CD4-positive, CD25-positive, alpha-beta regulatory T cell (primary cell): ENCODE data around the gene DOCK7. TPM values are rescaled to one million over a fixed set of nuclear protein-coding genes. Genes with fewer than 3 reads are reported as not detected.
"Not testable (repeated sequence)": the region's sequence is repeated elsewhere in the genome, so short reads cannot be mapped to it uniquely, and the experiment has no call there.

ENCODE experiments used
- ATAC-seq, 2 donors: fragments of 150-1000 bp; cut with Tn5 transposase; one replicate each; pipeline ENCODE4 v1.10.0; 2021; ENCODE audit warnings: low read depth in 2 of 2, moderate number of reproducible peaks in 2 of 2, moderate library complexity in 1 of 2
- DNase-seq, 3 donors: peaks; one replicate each; pipeline versions ENCODE4 v3.0.0 to v3.0.0-alpha.2; 2012 to 2022; ENCODE audit warnings: mixed read lengths in 1 of 3
- H3K27ac ChIP-seq: one replicate; pipeline ENCODE4 v1.7.0; 2013; ENCODE audit warnings: mild to moderate bottlenecking, low read length; ENCODE audit not compliant: insufficient read depth, poor library complexity, severe bottlenecking
- H3K27me3 ChIP-seq: one replicate; pipeline ENCODE4 v1.7.0; 2013; ENCODE audit warnings: low read length; ENCODE audit not compliant: control insufficient read depth, insufficient read depth
- H3K36me3 ChIP-seq: one replicate; pipeline ENCODE4 v1.7.0; 2013; ENCODE audit warnings: mild to moderate bottlenecking, low read length, moderate library complexity; ENCODE audit not compliant: control insufficient read depth, insufficient read depth
- H3K4me1 ChIP-seq: 2 replicates; pipeline ENCODE4 v1.7.0; 2013; ENCODE audit warnings: mild to moderate bottlenecking, low read length; ENCODE audit not compliant: insufficient read depth, control insufficient read depth, poor library complexity, severe bottlenecking
- H3K4me3 ChIP-seq: one replicate; pipeline ENCODE4 v1.7.0; 2013; ENCODE audit warnings: low read depth, mild to moderate bottlenecking, low read length, moderate library complexity
- H3K9me3 ChIP-seq, 2 experiments: 1 replicate in 1 of 2; 2 replicates in 1 of 2; pipeline ENCODE4 v1.7.0; 2013; ENCODE audit warnings: low read length in 2 of 2, mild to moderate bottlenecking in 1 of 2, moderate library complexity in 1 of 2; ENCODE audit not compliant: control insufficient read depth in 2 of 2
- H3K27ac Mint-ChIP-seq, 3 donors: one replicate each; pipeline ENCODE4 v1.8.0; 2020 to 2022; ENCODE audit warnings: mild to moderate bottlenecking in 3 of 3, mixed read lengths in 3 of 3, moderate library complexity in 2 of 3
- H3K27me3 Mint-ChIP-seq: one replicate; pipeline ENCODE4 v1.8.0; 2022; ENCODE audit warnings: mild to moderate bottlenecking, mixed read lengths
- H3K36me3 Mint-ChIP-seq: one replicate; pipeline ENCODE4 v1.8.0; 2020; ENCODE audit warnings: mixed read lengths
- H3K4me1 Mint-ChIP-seq, 4 donors: one replicate each; pipeline ENCODE4 v1.8.0; 2020 to 2022; ENCODE audit warnings: mixed read lengths in 4 of 4, mild to moderate bottlenecking in 1 of 4
- H3K4me3 Mint-ChIP-seq, 4 donors: one replicate each; pipeline ENCODE4 v1.8.0; 2020 to 2022; ENCODE audit warnings: mild to moderate bottlenecking in 4 of 4, mixed read lengths in 4 of 4, moderate library complexity in 3 of 4
- H3K9me3 Mint-ChIP-seq, 7 donors: one replicate each; pipeline ENCODE4 v1.8.0; 2020 to 2022; ENCODE audit warnings: mixed read lengths in 7 of 7, mild to moderate bottlenecking in 3 of 7, moderate library complexity in 2 of 7
- polyA plus RNA-seq, 4 donors: library from polyadenylated mRNA; unstranded; fragments of 300-500 nt; fragmentation: Illumina TruSeq; gene quantifications; one replicate each; pipeline ENCODE4 v1.2.3, GENCODE V29; 2021
- total RNA-seq: library from RNA; stranded (reverse); gene quantifications from one replicate; pipeline ENCODE4 v1.2.3, GENCODE V29; 2022

DOCK7 gene
- total and polyA plus RNA-seq, 5 donors from 2014 or later, result 1.8 to 5.8 (median 2.5) TPM

DNA sequence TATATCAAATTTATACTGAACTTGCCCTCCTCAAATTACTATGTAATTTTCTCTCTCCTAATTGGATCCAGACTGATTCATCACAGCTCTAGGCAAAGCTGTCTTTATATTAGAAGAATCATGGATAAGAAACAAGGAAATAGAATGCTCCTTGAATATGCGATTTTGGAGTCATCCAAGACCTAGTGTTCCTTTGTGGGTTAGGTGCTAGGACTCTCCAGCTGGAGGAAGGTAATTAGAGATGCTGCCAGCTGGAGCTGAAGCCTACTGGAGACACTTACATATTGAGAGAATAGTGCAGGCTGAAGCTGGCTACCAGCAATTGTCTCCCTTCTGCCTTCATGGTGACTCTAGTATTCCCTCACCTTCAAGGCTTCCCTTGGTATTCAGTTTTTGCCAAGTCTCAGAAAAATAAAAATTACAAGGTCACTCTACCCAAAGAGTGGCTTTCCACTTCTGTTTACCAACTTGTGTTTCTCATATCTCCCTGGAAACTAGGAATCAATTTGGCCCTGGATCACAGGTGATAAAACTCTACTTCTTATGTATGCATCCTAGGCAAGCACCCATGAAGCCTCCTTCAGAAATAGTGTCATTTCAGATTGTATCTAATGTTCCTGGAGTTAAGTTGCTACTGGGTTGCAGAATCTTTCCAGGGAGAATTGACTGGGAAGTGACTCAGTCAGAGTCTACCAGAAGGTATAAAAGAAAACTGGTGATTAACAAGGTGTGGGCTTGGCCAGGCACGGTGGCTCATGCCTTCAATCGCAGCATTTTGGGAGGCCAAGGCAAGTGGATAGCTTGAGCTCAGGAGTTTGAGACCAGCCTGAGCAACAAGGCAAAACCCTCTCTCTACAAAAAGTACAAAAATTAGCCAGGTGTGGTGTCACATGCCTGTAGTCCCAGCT, 24.4 kb upstream of the DOCK7 start:
- H3K4me1 ChIP-seq, result no peaks in the 10 kb centered on the region
- Mint-ChIP-seq H3K4me1 (peaks cover 0 to 2% (median 0%) of the 10 kb centered on the region in 4 donors), H3K4me3 (no peak overlapping the region)

DNA sequence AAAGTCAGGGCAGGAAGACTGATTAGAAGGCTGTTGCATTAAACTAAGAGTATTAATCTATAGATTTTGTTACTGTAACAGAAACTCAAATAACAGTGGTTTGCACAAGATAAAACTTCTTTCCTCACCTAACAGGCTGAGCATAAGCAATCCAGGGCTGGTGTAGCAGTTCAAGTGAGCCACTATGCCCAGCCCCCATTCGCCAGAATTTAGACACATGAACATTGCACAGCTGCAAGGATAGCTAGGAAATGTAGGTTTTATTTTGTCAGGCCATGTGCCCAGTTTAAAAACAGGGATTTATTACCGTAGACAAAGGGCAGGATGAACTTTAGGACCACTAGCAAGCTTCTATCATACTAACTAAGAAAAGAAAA, 19.5 kb upstream of the DOCK7 start:
- Mint-ChIP-seq H3K4me1 (peaks cover 0 to 2% (median 0%) of the 10 kb centered on the region in 4 donors), H3K36me3 (no peaks in the 10 kb centered on the region), H3K27ac (no peak overlapping the region), H3K27me3 (no peaks in the 10 kb centered on the region), H3K9me3 (peaks cover 0 to 2% (median 1%) of the 10 kb centered on the region in 7 donors), H3K4me3 (no peak overlapping the region)
- Histone ChIP-seq H3K4me3 (no peak overlapping the region), H3K27ac (no peak overlapping the region), H3K4me1 (no peaks in the 10 kb centered on the region), H3K27me3 (no peaks in the 10 kb centered on the region), H3K36me3 (no peaks in the 10 kb centered on the region), H3K9me3 (no peaks in the 10 kb centered on the region)
- DNase-seq, result no peak
- ATAC-seq, result no peak

More for the DNA sequence above, 24.4 kb upstream of the DOCK7 start:
- Histone ChIP-seq H3K27ac (no peak overlapping the region), H3K27me3 (no peaks in the 10 kb centered on the region), H3K36me3 (no peaks in the 10 kb centered on the region), H3K4me3 (no peak overlapping the region), H3K9me3 (no peaks in the 10 kb centered on the region)
- DNase-seq (no peak), ATAC-seq (no peak)
- no peaks in the 10 kb centered on the region for H3K27me3 Mint-ChIP-seq
- no peaks in the 10 kb centered on the region for H3K36me3 Mint-ChIP-seq
- peaks cover 0 to 2% (median 0%) of the 10 kb centered on the region in 7 donors for H3K9me3 Mint-ChIP-seq
- H3K27ac Mint-ChIP-seq, result no peak overlapping the region

DNA sequence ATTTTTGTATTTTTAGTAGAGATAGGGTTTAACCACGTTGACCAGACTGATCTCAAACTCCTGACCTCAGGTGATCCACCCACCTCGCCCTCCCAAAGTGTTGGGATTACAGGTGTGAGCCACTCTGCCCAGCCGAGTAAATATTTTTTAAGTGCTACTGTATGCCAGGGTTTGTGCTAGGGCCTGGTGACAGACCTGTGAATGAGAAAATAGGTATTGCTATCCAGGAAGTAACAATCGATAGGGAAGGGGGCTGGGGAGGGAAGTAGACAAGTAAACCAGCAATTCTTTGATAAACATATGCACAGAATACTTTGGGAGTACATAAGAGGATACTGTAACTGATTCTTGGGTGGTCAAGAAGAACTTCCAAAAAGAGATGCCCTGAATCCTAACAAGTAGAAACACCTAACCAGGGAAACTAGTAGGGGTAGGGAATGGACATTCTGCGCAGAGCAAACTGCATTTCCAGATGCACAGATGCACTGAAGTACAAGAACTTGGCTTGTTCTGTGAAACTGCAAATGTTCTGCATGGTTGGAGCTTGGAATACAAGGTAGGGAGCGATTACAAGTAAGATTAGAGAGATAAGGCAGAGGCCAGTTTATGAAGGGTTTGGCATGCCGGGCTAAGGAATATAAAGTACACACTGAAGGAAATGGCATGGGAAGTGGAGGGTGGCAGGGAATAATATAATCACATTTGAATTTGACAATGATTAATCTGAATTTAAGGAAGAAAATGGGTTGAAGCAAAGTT, 19.0 kb upstream of the DOCK7 start:
- H3K27ac ChIP-seq, result no peak overlapping the region
- ATAC-seq (no peak), DNase-seq (no peak)
- H3K27ac Mint-ChIP-seq, result no peak overlapping the region
- H3K4me1 ChIP-seq, result no peaks in the 10 kb centered on the region
- H3K4me1 Mint-ChIP-seq, result peaks cover 0 to 2% (median 0%) of the 10 kb centered on the region in 4 donors
- no peaks in the 10 kb centered on the region for H3K36me3 ChIP-seq
- no peaks in the 10 kb centered on the region for H3K9me3 ChIP-seq
- H3K27me3 Mint-ChIP-seq, result no peaks in the 10 kb centered on the region
- no peaks in the 10 kb centered on the region for H3K27me3 ChIP-seq
- H3K4me3 Mint-ChIP-seq, result no peak overlapping the region
- no peaks in the 10 kb centered on the region for H3K36me3 Mint-ChIP-seq
- H3K9me3 Mint-ChIP-seq, result peaks cover 0 to 2% (median 1%) of the 10 kb centered on the region in 7 donors
- no peak overlapping the region for H3K4me3 ChIP-seq

GRCh38 chr1:62698161-62698560, 10.0 kb upstream of the DOCK7 start:
- DNase-seq, H3K27ac Mint-ChIP-seq, H3K4me1 Mint-ChIP-seq, H3K27me3 Mint-ChIP-seq, H3K36me3 Mint-ChIP-seq, H3K27me3 ChIP-seq, H3K4me1 ChIP-seq, H3K27ac ChIP-seq, H3K9me3 Mint-ChIP-seq, H3K36me3 ChIP-seq, ATAC-seq, H3K4me3 ChIP-seq, H3K9me3 ChIP-seq, H3K4me3 Mint-ChIP-seq: not testable (repeated sequence)

DNA sequence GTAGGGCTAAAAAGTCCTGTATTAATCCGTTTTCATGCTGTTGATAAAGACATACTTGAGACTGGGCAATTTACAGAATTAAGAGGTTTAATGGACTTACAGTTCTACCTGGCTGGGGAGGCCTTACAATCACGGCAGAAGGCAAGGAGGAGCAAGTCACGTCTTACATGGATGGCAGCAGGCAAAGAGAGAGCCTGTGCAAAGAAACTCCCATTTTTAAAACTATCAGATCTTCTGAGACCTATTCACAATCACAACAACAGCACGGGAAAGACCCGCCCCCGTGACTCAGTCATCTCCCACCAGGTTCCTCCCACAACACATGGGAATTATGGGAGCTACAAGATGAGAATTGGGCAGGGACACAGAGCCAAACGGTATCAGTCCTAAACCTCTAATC, 6.3 kb upstream of the DOCK7 start:
- DNase-seq, H3K4me1 ChIP-seq, H3K4me3 Mint-ChIP-seq, H3K27me3 Mint-ChIP-seq, ATAC-seq, H3K27ac Mint-ChIP-seq, H3K4me1 Mint-ChIP-seq, H3K9me3 ChIP-seq, H3K27ac ChIP-seq, H3K9me3 Mint-ChIP-seq, H3K27me3 ChIP-seq, H3K36me3 Mint-ChIP-seq, H3K4me3 ChIP-seq, H3K36me3 ChIP-seq: not testable (repeated sequence)

DNA sequence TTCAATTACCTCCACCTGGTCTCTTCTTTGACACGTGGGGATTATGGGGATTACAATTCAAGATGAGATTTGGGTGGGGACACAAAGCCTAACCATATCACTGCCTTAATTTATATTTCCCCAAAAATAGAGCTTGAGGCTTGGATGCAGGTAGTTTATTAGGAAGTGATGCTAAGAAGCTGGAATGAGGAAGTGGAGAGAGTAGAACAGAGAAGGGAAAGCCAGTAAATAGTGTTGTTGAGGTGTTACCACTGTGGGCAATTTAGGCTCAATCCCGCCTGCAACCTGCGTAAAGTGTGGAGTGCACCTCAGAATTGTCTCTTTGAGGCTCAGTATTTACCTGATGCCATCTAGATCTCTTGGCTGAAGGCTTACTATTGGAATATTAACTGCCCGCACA, 4.9 kb upstream of the DOCK7 start:
- Mint-ChIP-seq H3K36me3 (no peaks in the 10 kb centered on the region), H3K27me3 (peaks cover 10% of the 10 kb centered on the region), H3K9me3 (peaks cover 0 to 2% (median 0%) of the 10 kb centered on the region in 7 donors), H3K27ac (no peak overlapping the region), H3K4me1 (peaks cover 0 to 11% (median 7%) of the 10 kb centered on the region in 4 donors), H3K4me3 (no peak overlapping the region)
- H3K4me1 ChIP-seq, result peaks cover 6% of the 10 kb centered on the region
- peaks cover 5% of the 10 kb centered on the region for H3K27me3 ChIP-seq
- H3K36me3 ChIP-seq, result no peaks in the 10 kb centered on the region
- no peak overlapping the region for H3K4me3 ChIP-seq
- ATAC-seq (no peak), DNase-seq (no peak)
- H3K9me3 ChIP-seq, result no peaks in the 10 kb centered on the region
- H3K27ac ChIP-seq, result no peak overlapping the region

DNA sequence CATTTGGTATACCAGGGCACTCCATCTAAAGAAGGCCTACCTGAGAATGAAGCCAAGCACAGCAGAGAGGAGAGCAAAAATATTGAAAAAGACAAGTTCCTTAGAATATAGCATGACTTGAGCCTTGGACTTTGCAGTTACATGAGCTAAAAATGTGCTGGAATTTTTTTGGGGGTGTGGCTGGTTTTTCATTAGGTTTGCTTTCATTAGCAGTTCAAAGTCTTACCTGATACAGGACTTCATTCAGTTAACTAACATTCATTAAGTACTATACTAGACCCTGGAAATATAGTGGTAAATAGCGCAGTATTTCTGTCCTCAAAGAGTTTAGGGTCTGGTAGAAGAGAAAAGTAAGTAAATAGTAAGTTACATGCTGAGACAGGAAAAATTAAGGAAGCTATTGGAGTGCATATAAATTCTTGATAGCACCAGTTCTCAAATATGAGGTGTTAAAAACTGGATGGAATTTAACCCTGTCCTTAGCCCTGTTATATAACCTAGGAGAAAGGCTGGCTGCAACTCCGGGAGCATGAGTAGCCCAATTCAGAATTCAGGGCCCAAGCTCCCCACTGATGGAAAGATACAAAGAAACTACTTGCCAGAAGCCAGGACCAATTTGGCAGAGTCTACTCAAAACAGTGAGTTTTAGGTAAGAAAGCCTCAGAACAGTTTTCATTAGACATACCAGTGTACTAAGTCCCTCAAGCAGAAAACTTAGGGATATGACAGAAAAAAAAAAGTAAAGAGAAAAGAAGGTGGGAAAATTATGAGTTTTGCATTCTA, 3.1 kb upstream of the DOCK7 start:
- Mint-ChIP-seq H3K9me3 (peaks cover 0 to 2% (median 0%) of the 10 kb centered on the region in 7 donors), H3K4me3 (peak overlapping the region in 2 of 4 donors; percentile 28 to 87), H3K36me3 (no peaks in the 10 kb centered on the region), H3K27ac (no peak overlapping the region), H3K27me3 (peaks cover 16% of the 10 kb centered on the region), H3K4me1 (peaks cover 0 to 22% (median 15%) of the 10 kb centered on the region in 4 donors)
- Histone ChIP-seq H3K4me1 (peaks cover 6% of the 10 kb centered on the region), H3K4me3 (no peak overlapping the region), H3K27ac (no peak overlapping the region), H3K9me3 (no peaks in the 10 kb centered on the region), H3K36me3 (no peaks in the 10 kb centered on the region), H3K27me3 (peaks cover 5% of the 10 kb centered on the region)
- no peak for ATAC-seq
- DNase-seq, result no peak
